ENCODE results near the gene ACHE. TPM values are rescaled to one million over a fixed set of nuclear protein-coding genes. Genes with fewer than 3 reads are reported as not detected.

Gene ACHE
- total RNA-seq, 1 donor from 2014 or later: not detected

Other genes starting within 250 kb of the ACHE start
- not detected in 2 replicates for gene ACTL6B, start 239.4 kb downstream of the ACHE start, total RNA-seq
- 66.1 and 88.7 TPM in 2 replicates for gene GNB2, start 222.1 kb downstream of the ACHE start, total RNA-seq
- gene GIGYF1, start 201.6 kb downstream of the ACHE start, total RNA-seq: 9.9 and 14.2 TPM in 2 replicates
- gene POP7, start 189.8 kb downstream of the ACHE start, total RNA-seq: 33.8 and 40.8 TPM in 2 replicates
- not detected in 2 replicates for gene EPO, start 175.4 kb downstream of the ACHE start, total RNA-seq
- gene ZAN, start 162.3 kb downstream of the ACHE start, total RNA-seq: not detected in 2 replicates
- 104 and 153 TPM in 2 replicates for gene EPHB4, start 68.4 kb downstream of the ACHE start, total RNA-seq
- gene SLC12A9, start 43.2 kb downstream of the ACHE start, total RNA-seq: 6.5 and 7.6 TPM in 2 replicates
- gene TRIP6, start 28.5 kb downstream of the ACHE start, total RNA-seq: 33.0 and 70.3 TPM in 2 replicates
- 26.9 and 29.3 TPM in 2 replicates for gene SRRT, start 20.8 kb downstream of the ACHE start, total RNA-seq
- gene UFSP1, start 6.2 kb downstream of the ACHE start, total RNA-seq: 4.2 and 4.7 TPM in 2 replicates
- gene MUC3A, start 53.6 kb upstream of the ACHE start, total RNA-seq: under 0.01 TPM in 1 of 2 replicates, not detected in the other
- under 0.01 TPM in 2 replicates for gene MUC12, start 73.7 kb upstream of the ACHE start, total RNA-seq
- not detected in 2 replicates for gene MUC17, start 124.2 kb upstream of the ACHE start, total RNA-seq
- 6.6 and 12.5 TPM in 2 replicates for gene TRIM56, start 189.6 kb upstream of the ACHE start, total RNA-seq
- gene SERPINE1, start 231.2 kb upstream of the ACHE start, total RNA-seq: 20.6 and 54.2 TPM in 2 replicates

All from bronchial epithelial cell (primary cell).